NCI-H82 treated with DMSO at 0.1 percent for 48 hours (cell line): Measurements from ENCODE around the gene GNB1.
A peak's percentile ranks its signal among the peaks of the same experiment; 100 is the strongest.

ENCODE experiments used
- DNase-seq: peaks from one replicate; lab custom pipeline; 2025; ENCODE audit not compliant: unreplicated experiment; lab: John Stamatoyannopoulos, UW

Gene GNB1

GRCh38 chr1:1910651-1911331 lies 19.9 kb upstream of the GNB1 start:
- DNase-seq: no peak

GRCh38 chr1:1910033-1910465 lies 19.2 kb upstream of the GNB1 start:
- no peak for DNase-seq

GRCh38 chr1:1908506-1908791 lies 17.6 kb upstream of the GNB1 start:
- DNase-seq: no peak

- no peak for DNase-seq
These were observed 16.3 kb upstream of the GNB1 start for GRCh38 chr1:1907098-1907736.

GRCh38 chr1:1906185-1907097 lies 15.6 kb upstream of the GNB1 start:
- peak; percentile 87 for DNase-seq

GRCh38 chr1:1903224-1903623 lies 12.3 kb upstream of the GNB1 start:
- no peak for DNase-seq

- no peak for DNase-seq
These were observed 10.9 kb upstream of the GNB1 start for GRCh38 chr1:1901641-1902294.

- no peak for DNase-seq
These were observed 10.2 kb upstream of the GNB1 start for GRCh38 chr1:1900883-1901640.

GRCh38 chr1:1899967-1900327 lies 9.1 kb upstream of the GNB1 start:
- no peak for DNase-seq

GRCh38 chr1:1899266-1899966 lies 8.5 kb upstream of the GNB1 start:
- DNase-seq: no peak

- DNase-seq: no peak
These were observed 7.5 kb upstream of the GNB1 start for GRCh38 chr1:1898246-1898933.

GRCh38 chr1:1895456-1896336 lies 4.8 kb upstream of the GNB1 start:
- DNase-seq: no peak

- no peak for DNase-seq
These were observed 4.2 kb upstream of the GNB1 start for GRCh38 chr1:1895060-1895418.

GRCh38 chr1:1894354-1895059 lies 3.6 kb upstream of the GNB1 start:
- DNase-seq: no peak

GRCh38 chr1:1893997-1894353 lies 3.1 kb upstream of the GNB1 start:
- no peak for DNase-seq

GRCh38 chr1:1893291-1893985 lies 2.6 kb upstream of the GNB1 start:
- no peak for DNase-seq

GRCh38 chr1:1892763-1893120 lies 1.9 kb upstream of the GNB1 start:
- no peak for DNase-seq
